CD14-positive monocyte (primary cell): ENCODE results near the gene PTPN12. TPM values are rescaled to one million over a fixed set of nuclear protein-coding genes. Genes with fewer than 3 reads are reported as not detected.

ENCODE experiments used
- DNase-seq, 3 donors: peaks; one replicate each; pipeline ENCODE4 v3.0.0-alpha.2; 2011 to 2022
- H2AFZ ChIP-seq: 2 replicates; pipeline ENCODE4 v1.6.0; 2012; ENCODE audit warnings: mild to moderate bottlenecking, low read depth, low read length, inconsistent platforms; ENCODE audit not compliant: insufficient read depth, poor library complexity, severe bottlenecking
- H3K27ac ChIP-seq, 2 donors: 1 replicate in 1 of 2; 2 replicates in 1 of 2; pipeline ENCODE4 v1.5.1; 2012 to 2013; ENCODE audit warnings: low read length in 2 of 2, control low read depth in 1 of 2, inconsistent platforms in 1 of 2, low read depth in 1 of 2, mild to moderate bottlenecking in 1 of 2
- H3K27me3 ChIP-seq, 2 donors: one replicate each; pipeline versions ENCODE4 v1.6.0 to v1.6.1; 2011 to 2013; ENCODE audit warnings: low read length in 2 of 2; ENCODE audit not compliant: control insufficient read depth in 2 of 2, insufficient read depth in 2 of 2
- H3K36me3 ChIP-seq, 2 donors: replicated peaks in 1 of 2; 1 replicate in 1 of 2; 2 replicates in 1 of 2; pipeline versions ENCODE4 v1.5.1 to v1.6.1; 2012 to 2013; ENCODE audit warnings: low read length in 2 of 2, control low read depth in 1 of 2, inconsistent platforms in 1 of 2, mild to moderate bottlenecking in 1 of 2; ENCODE audit not compliant: insufficient read depth in 2 of 2, control insufficient read depth in 1 of 2
- H3K4me1 ChIP-seq, 2 donors: 1 replicate in 1 of 2; 2 replicates in 1 of 2; pipeline versions ENCODE4 v1.5.1 to v1.6.1; 2012 to 2013; ENCODE audit warnings: low read length in 2 of 2, control low read depth in 1 of 2, inconsistent platforms in 1 of 2, mild to moderate bottlenecking in 1 of 2, moderate library complexity in 1 of 2; ENCODE audit not compliant: insufficient read depth in 2 of 2, control insufficient read depth in 1 of 2
- H3K4me2 ChIP-seq: replicated peaks from 2 replicates; pipeline ENCODE3; 2012; ENCODE audit warnings: low read length, moderate library complexity, mild to moderate bottlenecking; ENCODE audit not compliant: poor library complexity, severe bottlenecking; ENCODE audit errors: extremely low read depth
- H3K4me3 ChIP-seq, 3 experiments: fragments of 200-600 bp in 1 of 3; sonication (generic) in 1 of 3; replicated peaks in 1 of 3; 1 replicate in 2 of 3; 2 replicates in 1 of 3; pipeline ENCODE4 v1.5.1; 2011 to 2013; ENCODE audit warnings: low read length in 3 of 3, mild to moderate bottlenecking in 3 of 3, control low read depth in 2 of 3, low read depth in 2 of 3, inconsistent platforms in 1 of 3, moderate library complexity in 1 of 3
- H3K79me2 ChIP-seq: 2 replicates; pipeline ENCODE4 v1.6.0; 2012; ENCODE audit warnings: mild to moderate bottlenecking, control low read depth, inconsistent platforms, low read length, moderate library complexity; ENCODE audit not compliant: insufficient read depth
- H3K9ac ChIP-seq: 2 replicates; pipeline ENCODE4 v1.6.0; 2017; ENCODE audit warnings: low read length, mild to moderate bottlenecking; ENCODE audit not compliant: insufficient read depth, poor library complexity, severe bottlenecking
- H3K9me3 ChIP-seq, 2 donors: replicated peaks in 1 of 2; 1 replicate in 1 of 2; 2 replicates in 1 of 2; pipeline versions ENCODE4 v1.5.1 to v1.6.1; 2012 to 2013; ENCODE audit warnings: low read length in 2 of 2, control low read depth in 1 of 2; ENCODE audit not compliant: control insufficient read depth in 1 of 2, insufficient read depth in 1 of 2
- H4K20me1 ChIP-seq: 2 replicates; pipeline ENCODE4 v1.6.0; 2012; ENCODE audit warnings: mild to moderate bottlenecking, low read length, control low read depth, moderate library complexity; ENCODE audit not compliant: insufficient read depth
- H3K27ac Mint-ChIP-seq, 7 donors: one replicate each; pipeline ENCODE4 v1.8.0; 2020; ENCODE audit warnings: mild to moderate bottlenecking in 7 of 7, mixed read lengths in 7 of 7, moderate library complexity in 6 of 7, inconsistent platforms in 2 of 7
- H3K27me3 Mint-ChIP-seq, 3 donors: one replicate each; pipeline ENCODE4 v1.8.0; 2021 to 2022; ENCODE audit warnings: low read depth in 3 of 3, mild to moderate bottlenecking in 3 of 3, mixed read lengths in 3 of 3, moderate library complexity in 3 of 3, inconsistent platforms in 1 of 3
- H3K36me3 Mint-ChIP-seq, 2 donors: one replicate each; pipeline ENCODE4 v1.8.0; 2020; ENCODE audit warnings: mixed read lengths in 2 of 2, inconsistent platforms in 1 of 2, mild to moderate bottlenecking in 1 of 2
- H3K4me1 Mint-ChIP-seq: one replicate; pipeline ENCODE4 v1.8.0; 2020; ENCODE audit warnings: mild to moderate bottlenecking, mixed read lengths
- H3K4me3 Mint-ChIP-seq, 2 donors: one replicate each; pipeline ENCODE4 v1.8.0; 2020; ENCODE audit warnings: mild to moderate bottlenecking in 2 of 2, mixed read lengths in 2 of 2, moderate library complexity in 1 of 2
- H3K9me3 Mint-ChIP-seq, 7 donors: one replicate each; pipeline ENCODE4 v1.8.0; 2020 to 2022; ENCODE audit warnings: mixed read lengths in 7 of 7, mild to moderate bottlenecking in 6 of 7, moderate library complexity in 6 of 7, inconsistent platforms in 2 of 7
- WGBS: methylation state at CpG from one replicate; pipeline ENCODE4 v1.1.5; 2013; ENCODE audit warnings: missing lambda C conversion rate; ENCODE audit not compliant: insufficient coverage; 5-methylcytosine and 5-hydroxymethylcytosine counted together
- intact Hi-C, 2 donors: fragments of 100-400 bp; cut with micrococcal nuclease; formaldehyde crosslinking; loops; one replicate each; pipeline versions ENCODE4 v1.15.0 to v1.15.1; 2023
- polyA plus RNA-seq, 3 donors: library from polyadenylated mRNA; depleted of rRNA in 1 of 3; unstranded in 2 of 3; stranded (reverse) in 1 of 3; fragments of 300-500 nt in 2 of 3; fragments of >200 nt in 1 of 3; fragmentation: Illumina TruSeq in 2 of 3; gene quantifications; 1 replicate in 2 of 3; 2 replicates in 1 of 3; pipeline ENCODE4 v1.2.3, GENCODE V29; 2012 to 2021
- TF ChIP-seq, protein P1 (sequence below): fragments of 200-600 bp; IDR thresholded peaks from one replicate; pipeline ENCODE4 v1.8.0; 2022; ENCODE audit warnings: antibody characterized with exemption, mild to moderate bottlenecking

The PTPN12 gene
- polyA plus RNA-seq, 3 donors = 6.6 to 36.7 (median 11.8) TPM

DNA sequence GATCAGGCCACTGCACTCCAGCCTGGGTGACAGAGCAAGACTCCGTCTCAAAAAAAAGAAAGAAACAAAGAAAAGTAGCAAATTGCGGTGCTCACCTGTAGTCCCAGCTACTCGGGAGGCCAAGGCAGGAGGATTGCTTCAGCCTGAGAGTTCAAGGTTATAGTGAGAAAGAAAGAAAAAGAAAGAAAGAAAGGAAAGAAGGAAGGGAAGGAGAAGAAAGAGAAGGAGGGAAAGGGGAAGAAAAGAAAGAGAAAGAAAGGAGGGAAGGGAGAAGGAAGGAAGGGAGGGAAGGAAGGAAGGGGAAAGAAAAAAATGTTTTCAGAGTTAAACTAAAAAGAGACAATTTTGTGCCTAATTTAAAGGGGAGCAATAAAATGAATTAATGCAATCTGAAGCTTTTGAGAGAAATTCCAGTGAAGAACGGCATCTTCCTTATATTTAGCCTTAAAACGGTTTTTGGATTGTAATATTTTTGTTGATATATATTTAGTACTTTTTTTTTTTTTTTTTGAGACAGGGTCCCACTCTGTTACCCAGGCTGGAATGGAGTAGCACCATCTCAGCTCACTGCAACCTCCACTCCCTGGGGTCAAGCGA is 111.7 kb downstream of the PTPN12 start:
- no peaks in the 10 kb centered on the region for H3K27me3 ChIP-seq
- TF ChIP-seq, protein P1, sequence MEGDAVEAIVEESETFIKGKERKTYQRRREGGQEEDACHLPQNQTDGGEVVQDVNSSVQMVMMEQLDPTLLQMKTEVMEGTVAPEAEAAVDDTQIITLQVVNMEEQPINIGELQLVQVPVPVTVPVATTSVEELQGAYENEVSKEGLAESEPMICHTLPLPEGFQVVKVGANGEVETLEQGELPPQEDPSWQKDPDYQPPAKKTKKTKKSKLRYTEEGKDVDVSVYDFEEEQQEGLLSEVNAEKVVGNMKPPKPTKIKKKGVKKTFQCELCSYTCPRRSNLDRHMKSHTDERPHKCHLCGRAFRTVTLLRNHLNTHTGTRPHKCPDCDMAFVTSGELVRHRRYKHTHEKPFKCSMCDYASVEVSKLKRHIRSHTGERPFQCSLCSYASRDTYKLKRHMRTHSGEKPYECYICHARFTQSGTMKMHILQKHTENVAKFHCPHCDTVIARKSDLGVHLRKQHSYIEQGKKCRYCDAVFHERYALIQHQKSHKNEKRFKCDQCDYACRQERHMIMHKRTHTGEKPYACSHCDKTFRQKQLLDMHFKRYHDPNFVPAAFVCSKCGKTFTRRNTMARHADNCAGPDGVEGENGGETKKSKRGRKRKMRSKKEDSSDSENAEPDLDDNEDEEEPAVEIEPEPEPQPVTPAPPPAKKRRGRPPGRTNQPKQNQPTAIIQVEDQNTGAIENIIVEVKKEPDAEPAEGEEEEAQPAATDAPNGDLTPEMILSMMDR = no peak
- no peaks in the 10 kb centered on the region for H3K4me1 ChIP-seq
- peaks cover 34 to 56% of the 10 kb centered on the region in 2 donors for H3K36me3 ChIP-seq
- no peak overlapping the region for H2AFZ ChIP-seq
- DNase-seq = no peak
- H3K4me3 ChIP-seq = no peak overlapping the region
- H4K20me1 ChIP-seq = peaks cover 10% of the 10 kb centered on the region
- no peaks in the 10 kb centered on the region for H3K9me3 ChIP-seq
- no peak overlapping the region for H3K27ac ChIP-seq
- Mint-ChIP-seq H3K27me3 (peaks cover 0 to 2% (median 0%) of the 10 kb centered on the region in 3 donors), H3K4me1 (no peaks in the 10 kb centered on the region), H3K36me3 (peaks cover 27 to 55% of the 10 kb centered on the region in 2 donors), H3K4me3 (no peak overlapping the region), H3K27ac (peak overlapping the region in 3 of 7 donors; percentile 11 to 35 (median 30)), H3K9me3 (no peaks in the 10 kb centered on the region)
- no peak overlapping the region for H3K9ac ChIP-seq
- WGBS = 98% methylated on average over 4 of the region's 6 CpGs
- no peak overlapping the region for H3K4me2 ChIP-seq
- intact Hi-C loops = no loop called here
- H3K79me2 ChIP-seq = no peaks in the 10 kb centered on the region

DNA sequence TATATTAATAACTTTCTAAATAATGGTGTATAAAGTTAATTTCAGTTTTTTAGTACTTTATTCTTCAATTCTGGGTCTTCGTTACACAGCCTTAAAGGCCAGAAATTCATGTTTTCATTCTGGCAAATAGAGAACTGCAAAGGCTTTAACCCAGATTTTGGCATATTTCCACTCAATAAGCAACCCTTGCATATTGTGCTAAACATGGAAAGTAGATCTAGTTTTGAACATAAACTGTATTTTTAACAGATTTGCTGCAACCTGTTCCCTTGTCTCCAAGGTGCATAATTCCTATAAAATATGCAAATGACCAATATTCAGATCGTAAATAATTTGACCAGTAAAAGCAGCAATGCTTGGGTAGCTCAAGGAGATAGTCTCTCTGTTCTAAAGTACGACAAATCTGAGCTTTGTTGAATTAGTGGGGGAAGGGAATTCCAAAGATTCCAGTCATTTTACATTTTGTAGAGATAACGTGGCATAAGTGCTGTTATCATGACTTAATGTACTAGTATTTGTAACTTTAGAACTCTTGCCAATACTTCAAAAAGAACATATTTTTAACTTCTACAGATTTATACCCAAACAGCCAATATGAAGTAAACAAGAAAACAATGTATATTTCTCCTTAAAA is 112.7 kb downstream of the PTPN12 start:
- no peak overlapping the region for H3K27ac Mint-ChIP-seq
- H3K27me3 ChIP-seq = no peaks in the 10 kb centered on the region
- no peak overlapping the region for H3K9ac ChIP-seq
- peaks cover 10% of the 10 kb centered on the region for H4K20me1 ChIP-seq
- H3K79me2 ChIP-seq = no peaks in the 10 kb centered on the region
- no peak for DNase-seq
- H3K4me3 ChIP-seq = no peak overlapping the region
- H3K4me1 ChIP-seq = no peaks in the 10 kb centered on the region
- H3K36me3 Mint-ChIP-seq = peaks cover 23 to 51% of the 10 kb centered on the region in 2 donors
- H3K4me1 Mint-ChIP-seq = no peaks in the 10 kb centered on the region
- TF ChIP-seq, protein P1 = no peak
- no peak overlapping the region for H3K27ac ChIP-seq
- H3K36me3 ChIP-seq = peaks cover 30 to 56% of the 10 kb centered on the region in 2 donors
- H3K27me3 Mint-ChIP-seq = peaks cover 0 to 2% (median 0%) of the 10 kb centered on the region in 3 donors
- intact Hi-C loops = loop anchor here in 1 of 2 donors (5.0 kb wide), 1 partner anchor 107 kb away; no protein-coding TSS in a partner anchor
- H2AFZ ChIP-seq = no peak overlapping the region
- 80% methylated on average over 1 of the region's 4 CpGs for WGBS
- no peak overlapping the region for H3K4me2 ChIP-seq
- no peak overlapping the region for H3K4me3 Mint-ChIP-seq
- H3K9me3 Mint-ChIP-seq = no peaks in the 10 kb centered on the region
- no peaks in the 10 kb centered on the region for H3K9me3 ChIP-seq
